A549 treated with CpdA at 1 μM for 4 hours (cell line): ENCODE results near the gene MRE11. TPM values are rescaled to one million over a fixed set of nuclear protein-coding genes. Genes with fewer than 3 reads are reported as not detected.

Source experiments
- total RNA-seq: library from RNA; stranded (reverse); fragments of 200-300 nt; extraction: Qiagen RNA extraction; gene quantifications from 5 replicates; pipeline ENCODE4 v1.2.3, GENCODE V29; 2022; ENCODE audit warnings: low read depth

MRE11 gene
- total RNA-seq, result 12.0 to 21.9 TPM (median 16.1 TPM) in 5 replicates

DNA sequence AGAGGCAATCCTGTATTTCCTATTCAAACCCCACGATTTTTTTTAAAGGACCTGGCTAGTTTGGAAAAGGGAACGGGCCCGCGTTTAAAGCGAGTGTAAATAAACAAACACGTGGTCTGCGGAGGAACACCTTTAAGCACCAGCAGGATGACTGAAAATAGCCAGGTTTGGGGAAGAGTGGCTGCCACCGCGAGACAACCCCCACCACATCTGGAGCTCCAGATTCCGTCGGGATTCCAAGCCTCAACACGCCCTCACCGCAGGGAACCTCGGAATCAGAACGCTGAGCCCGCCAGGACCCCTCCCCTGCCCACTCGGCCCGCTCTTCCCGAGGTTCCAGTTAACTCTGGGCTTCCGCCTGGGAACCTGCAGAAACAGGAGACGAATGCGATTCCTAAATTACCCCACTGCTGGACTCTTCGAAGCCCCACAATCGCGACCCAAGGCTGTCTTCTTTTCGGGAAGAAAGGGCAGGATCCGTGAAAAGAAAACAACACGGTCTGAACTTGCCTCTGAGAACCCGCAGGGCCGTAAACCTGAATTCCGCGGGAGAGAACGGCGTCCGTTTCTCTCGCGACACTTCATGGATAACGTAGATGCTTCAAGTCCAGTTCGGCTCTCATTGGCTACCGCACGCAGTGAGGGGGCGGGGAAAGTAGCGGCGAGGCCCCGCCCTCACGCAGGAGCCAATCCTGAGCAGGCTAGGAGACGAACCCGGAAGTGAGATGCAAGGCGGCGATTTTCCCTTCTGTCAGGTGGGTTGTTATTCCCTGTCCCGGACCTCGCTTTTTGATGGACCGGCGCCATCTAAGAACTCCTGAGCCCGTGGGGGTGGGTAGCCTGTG is at the start of gene MRE11, which contains the start of gene ANKRD49:
Gene MRE11 (minus strand): TSS at position 564 of the 845 bp plus-strand sequence. CDS start 1,043 bp downstream, outside the sequence.
Gene ANKRD49 (plus strand): TSS at position 704 of the 845 bp plus-strand sequence. CDS start 2,710 bp downstream, outside the sequence.

DNA sequence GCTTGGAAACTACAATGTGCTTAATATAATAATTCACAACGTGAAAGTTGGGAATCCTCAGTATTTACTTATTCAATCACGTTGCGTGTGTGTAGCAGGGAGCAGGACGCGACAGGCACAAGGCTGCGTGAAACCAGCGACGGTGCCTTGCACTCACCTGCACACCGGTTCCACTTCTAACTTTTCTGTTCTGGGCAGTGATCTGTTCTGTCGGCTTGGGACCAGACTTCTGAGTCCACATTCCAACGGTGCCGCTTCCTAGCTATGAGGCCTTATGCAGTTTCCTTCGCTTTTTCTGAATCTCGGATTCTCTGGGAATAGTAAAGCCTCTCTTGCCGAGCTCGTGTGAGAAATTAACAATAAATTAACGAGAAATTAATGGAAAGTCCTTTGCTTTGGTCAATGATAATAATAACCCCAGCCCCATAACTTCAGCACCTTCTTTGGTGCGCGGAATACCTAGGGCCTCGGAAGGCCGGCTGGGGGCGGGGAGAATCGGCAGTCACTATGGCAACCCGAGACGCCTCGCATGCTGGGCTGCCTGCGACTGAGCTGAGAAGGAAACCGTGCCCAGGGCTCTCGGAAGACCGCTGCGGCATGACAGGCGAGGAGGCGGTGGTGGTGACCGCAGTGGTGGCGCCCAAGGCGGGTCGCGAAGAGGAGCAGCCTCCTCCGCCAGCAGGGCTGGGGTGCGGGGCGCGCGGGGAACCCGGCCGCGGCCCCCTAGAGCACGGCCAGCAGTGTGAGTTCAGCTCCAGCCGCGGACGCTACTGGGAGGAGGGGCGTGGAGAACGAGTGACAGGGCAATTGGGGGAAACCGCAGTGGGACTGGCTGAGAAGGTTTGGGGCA is 18.5 kb upstream of the MRE11 start, which contains the start of gene C11orf97:
Gene C11orf97 (plus strand): TSS at position 530 of the 850 bp plus-strand sequence. CDS start 68 bp downstream, at position 598.

DNA sequence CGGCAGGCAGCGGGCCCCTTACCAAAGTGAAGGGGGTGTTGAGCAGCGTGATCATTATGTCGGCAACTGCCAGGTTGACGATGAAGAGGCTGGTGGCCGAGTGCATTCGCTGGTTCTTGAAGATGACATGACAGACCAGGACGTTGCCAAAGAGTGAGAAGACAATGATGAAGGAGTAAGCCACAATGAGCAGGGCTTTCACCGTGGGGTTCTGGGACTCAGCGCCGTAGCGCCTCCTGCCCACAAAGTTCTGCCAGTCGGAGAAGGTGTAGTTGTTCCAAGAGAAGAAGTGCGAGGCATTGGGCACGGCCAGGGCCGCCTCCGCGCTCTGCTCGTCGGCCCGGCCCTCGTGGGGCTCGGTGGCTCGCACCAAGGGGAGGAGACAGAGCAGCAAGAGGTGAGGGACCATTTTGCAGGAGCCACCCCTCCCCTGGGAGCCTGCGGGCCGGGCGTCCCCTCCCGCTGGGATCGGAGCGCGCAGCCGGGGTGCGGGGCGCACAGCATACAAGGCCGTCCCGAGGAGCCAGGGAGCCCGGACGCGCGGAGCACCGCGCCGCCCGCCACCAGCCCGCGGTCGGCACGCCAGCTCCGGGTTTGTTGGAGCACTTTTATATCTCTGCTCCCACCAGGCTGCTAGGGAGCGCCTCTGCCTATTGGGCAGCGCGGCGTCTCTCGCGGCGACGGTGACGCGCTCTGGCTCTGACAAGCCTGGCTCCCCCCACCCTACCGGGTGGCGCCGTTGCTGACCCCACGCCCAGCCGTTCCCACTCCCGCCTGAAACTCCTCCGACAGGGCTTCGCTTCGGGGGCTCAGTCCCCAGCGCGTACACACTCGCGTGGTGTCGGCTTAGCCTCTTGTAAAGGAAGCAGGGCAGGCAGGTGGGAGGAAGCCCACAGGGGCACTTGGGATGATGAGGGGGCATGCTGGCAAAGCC is 92.5 kb downstream of the MRE11 start, which contains the start of gene GPR83:
Gene GPR83 (minus strand): TSS at position 581 of the 934 bp plus-strand sequence. CDS start 172 bp downstream, at position 409.

Other genes with a start within 250 kb of the MRE11 start
- gene IZUMO1R, start 189.3 kb downstream of the MRE11 start, total RNA-seq, result 0.09 TPM in 1 of 5 replicates, not detected in the others
- 0.06 to 0.14 TPM (median 0.09 TPM) in 5 replicates for gene GPR83, start 92.4 kb downstream of the MRE11 start, total RNA-seq
- 5.7 to 8.8 TPM (median 6.5 TPM) in 5 replicates for gene ANKRD49, start 140 bp upstream of the MRE11 start, total RNA-seq
- not detected in 5 replicates for gene C11orf97, start 18.6 kb upstream of the MRE11 start, total RNA-seq
- 2.1 to 3.0 TPM (median 2.5 TPM) in 5 replicates for gene FUT4, start 50.1 kb upstream of the MRE11 start, total RNA-seq
- 0.19 to 0.49 TPM (median 0.29 TPM) in 5 replicates for gene PIWIL4, start 73.5 kb upstream of the MRE11 start, total RNA-seq